CD14-positive monocyte (primary cell): ENCODE data around the gene IL18RAP. TPM values are rescaled to one million over a fixed set of nuclear protein-coding genes. Genes with fewer than 3 reads are reported as not detected.

Experiments
- DNase-seq, 3 donors: peaks; one replicate each; pipeline ENCODE4 v3.0.0-alpha.2; 2011 to 2022
- H2AFZ ChIP-seq: 2 replicates; pipeline ENCODE4 v1.6.0; 2012; ENCODE audit warnings: mild to moderate bottlenecking, low read depth, low read length, inconsistent platforms; ENCODE audit not compliant: insufficient read depth, poor library complexity, severe bottlenecking
- H3K27ac ChIP-seq, 2 donors: 1 replicate in 1 of 2; 2 replicates in 1 of 2; pipeline ENCODE4 v1.5.1; 2012 to 2013; ENCODE audit warnings: low read length in 2 of 2, control low read depth in 1 of 2, inconsistent platforms in 1 of 2, low read depth in 1 of 2, mild to moderate bottlenecking in 1 of 2
- H3K27me3 ChIP-seq, 2 donors: one replicate each; pipeline versions ENCODE4 v1.6.0 to v1.6.1; 2011 to 2013; ENCODE audit warnings: low read length in 2 of 2; ENCODE audit not compliant: control insufficient read depth in 2 of 2, insufficient read depth in 2 of 2
- H3K36me3 ChIP-seq, 2 donors: replicated peaks in 1 of 2; 1 replicate in 1 of 2; 2 replicates in 1 of 2; pipeline versions ENCODE4 v1.5.1 to v1.6.1; 2012 to 2013; ENCODE audit warnings: low read length in 2 of 2, control low read depth in 1 of 2, inconsistent platforms in 1 of 2, mild to moderate bottlenecking in 1 of 2; ENCODE audit not compliant: insufficient read depth in 2 of 2, control insufficient read depth in 1 of 2
- H3K4me1 ChIP-seq, 2 donors: 1 replicate in 1 of 2; 2 replicates in 1 of 2; pipeline versions ENCODE4 v1.5.1 to v1.6.1; 2012 to 2013; ENCODE audit warnings: low read length in 2 of 2, control low read depth in 1 of 2, inconsistent platforms in 1 of 2, mild to moderate bottlenecking in 1 of 2, moderate library complexity in 1 of 2; ENCODE audit not compliant: insufficient read depth in 2 of 2, control insufficient read depth in 1 of 2
- H3K4me2 ChIP-seq: replicated peaks from 2 replicates; pipeline ENCODE3; 2012; ENCODE audit warnings: low read length, moderate library complexity, mild to moderate bottlenecking; ENCODE audit not compliant: poor library complexity, severe bottlenecking; ENCODE audit errors: extremely low read depth
- H3K4me3 ChIP-seq, 3 experiments: fragments of 200-600 bp in 1 of 3; sonication (generic) in 1 of 3; replicated peaks in 1 of 3; 1 replicate in 2 of 3; 2 replicates in 1 of 3; pipeline ENCODE4 v1.5.1; 2011 to 2013; ENCODE audit warnings: low read length in 3 of 3, mild to moderate bottlenecking in 3 of 3, control low read depth in 2 of 3, low read depth in 2 of 3, inconsistent platforms in 1 of 3, moderate library complexity in 1 of 3
- H3K79me2 ChIP-seq: 2 replicates; pipeline ENCODE4 v1.6.0; 2012; ENCODE audit warnings: mild to moderate bottlenecking, control low read depth, inconsistent platforms, low read length, moderate library complexity; ENCODE audit not compliant: insufficient read depth
- H3K9ac ChIP-seq: 2 replicates; pipeline ENCODE4 v1.6.0; 2017; ENCODE audit warnings: low read length, mild to moderate bottlenecking; ENCODE audit not compliant: insufficient read depth, poor library complexity, severe bottlenecking
- H3K9me3 ChIP-seq, 2 donors: replicated peaks in 1 of 2; 1 replicate in 1 of 2; 2 replicates in 1 of 2; pipeline versions ENCODE4 v1.5.1 to v1.6.1; 2012 to 2013; ENCODE audit warnings: low read length in 2 of 2, control low read depth in 1 of 2; ENCODE audit not compliant: control insufficient read depth in 1 of 2, insufficient read depth in 1 of 2
- H4K20me1 ChIP-seq: 2 replicates; pipeline ENCODE4 v1.6.0; 2012; ENCODE audit warnings: mild to moderate bottlenecking, low read length, control low read depth, moderate library complexity; ENCODE audit not compliant: insufficient read depth
- H3K27ac Mint-ChIP-seq, 7 donors: one replicate each; pipeline ENCODE4 v1.8.0; 2020; ENCODE audit warnings: mild to moderate bottlenecking in 7 of 7, mixed read lengths in 7 of 7, moderate library complexity in 6 of 7, inconsistent platforms in 2 of 7
- H3K27me3 Mint-ChIP-seq, 3 donors: one replicate each; pipeline ENCODE4 v1.8.0; 2021 to 2022; ENCODE audit warnings: low read depth in 3 of 3, mild to moderate bottlenecking in 3 of 3, mixed read lengths in 3 of 3, moderate library complexity in 3 of 3, inconsistent platforms in 1 of 3
- H3K36me3 Mint-ChIP-seq, 2 donors: one replicate each; pipeline ENCODE4 v1.8.0; 2020; ENCODE audit warnings: mixed read lengths in 2 of 2, inconsistent platforms in 1 of 2, mild to moderate bottlenecking in 1 of 2
- H3K4me1 Mint-ChIP-seq: one replicate; pipeline ENCODE4 v1.8.0; 2020; ENCODE audit warnings: mild to moderate bottlenecking, mixed read lengths
- H3K4me3 Mint-ChIP-seq, 2 donors: one replicate each; pipeline ENCODE4 v1.8.0; 2020; ENCODE audit warnings: mild to moderate bottlenecking in 2 of 2, mixed read lengths in 2 of 2, moderate library complexity in 1 of 2
- H3K9me3 Mint-ChIP-seq, 7 donors: one replicate each; pipeline ENCODE4 v1.8.0; 2020 to 2022; ENCODE audit warnings: mixed read lengths in 7 of 7, mild to moderate bottlenecking in 6 of 7, moderate library complexity in 6 of 7, inconsistent platforms in 2 of 7
- WGBS: methylation state at CpG from one replicate; pipeline ENCODE4 v1.1.5; 2013; ENCODE audit warnings: missing lambda C conversion rate; ENCODE audit not compliant: insufficient coverage; 5-methylcytosine and 5-hydroxymethylcytosine counted together
- intact Hi-C, 2 donors: fragments of 100-400 bp; cut with micrococcal nuclease; formaldehyde crosslinking; loops; one replicate each; pipeline versions ENCODE4 v1.15.0 to v1.15.1; 2023
- polyA plus RNA-seq, 3 donors: library from polyadenylated mRNA; depleted of rRNA in 1 of 3; unstranded in 2 of 3; stranded (reverse) in 1 of 3; fragments of 300-500 nt in 2 of 3; fragments of >200 nt in 1 of 3; fragmentation: Illumina TruSeq in 2 of 3; gene quantifications; 1 replicate in 2 of 3; 2 replicates in 1 of 3; pipeline ENCODE4 v1.2.3, GENCODE V29; 2012 to 2021
- TF ChIP-seq, protein P1 (sequence below): fragments of 200-600 bp; IDR thresholded peaks from one replicate; pipeline ENCODE4 v1.8.0; 2022; ENCODE audit warnings: antibody characterized with exemption, mild to moderate bottlenecking

The IL18RAP gene
- polyA plus RNA-seq, 3 donors: 0.24 TPM; not detected in 2

DNA sequence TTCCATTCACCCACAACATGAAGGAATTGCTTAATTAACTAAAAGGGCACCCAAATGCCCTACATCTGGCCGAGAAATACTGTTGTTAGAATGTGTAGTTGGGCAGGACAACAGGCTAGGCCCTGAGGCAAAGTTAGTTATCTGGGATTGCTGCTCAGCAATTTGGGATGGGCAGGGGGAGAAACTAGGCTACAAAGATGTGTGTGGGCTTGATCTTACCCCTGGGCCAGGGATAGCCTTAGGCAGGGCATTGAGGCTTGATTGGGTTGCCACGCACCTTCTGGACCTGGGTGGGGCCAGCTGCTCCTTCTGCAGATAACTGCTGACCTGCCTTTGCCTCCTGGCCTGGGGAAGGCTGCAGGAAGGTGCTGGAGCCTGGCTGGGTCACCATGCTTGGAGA is 9.4 kb downstream of the IL18RAP start:
- H3K9ac ChIP-seq: no peak overlapping the region
- no peak overlapping the region for H3K27ac ChIP-seq
- H4K20me1 ChIP-seq: no peaks in the 10 kb centered on the region
- no peak overlapping the region for H3K4me2 ChIP-seq
- Mint-ChIP-seq H3K36me3 (no peaks in the 10 kb centered on the region), H3K9me3 (peaks cover 0 to 2% (median 0%) of the 10 kb centered on the region in 7 donors), H3K27ac (no peak overlapping the region), H3K27me3 (no peaks in the 10 kb centered on the region), H3K4me1 (peaks cover 27% of the 10 kb centered on the region), H3K4me3 (no peak overlapping the region)
- DNase-seq: no peak
- H3K79me2 ChIP-seq: no peaks in the 10 kb centered on the region
- no peaks in the 10 kb centered on the region for H3K9me3 ChIP-seq
- no peak overlapping the region for H2AFZ ChIP-seq
- H3K27me3 ChIP-seq: no peaks in the 10 kb centered on the region
- intact Hi-C loops: no loop called here
- TF ChIP-seq, protein P1, sequence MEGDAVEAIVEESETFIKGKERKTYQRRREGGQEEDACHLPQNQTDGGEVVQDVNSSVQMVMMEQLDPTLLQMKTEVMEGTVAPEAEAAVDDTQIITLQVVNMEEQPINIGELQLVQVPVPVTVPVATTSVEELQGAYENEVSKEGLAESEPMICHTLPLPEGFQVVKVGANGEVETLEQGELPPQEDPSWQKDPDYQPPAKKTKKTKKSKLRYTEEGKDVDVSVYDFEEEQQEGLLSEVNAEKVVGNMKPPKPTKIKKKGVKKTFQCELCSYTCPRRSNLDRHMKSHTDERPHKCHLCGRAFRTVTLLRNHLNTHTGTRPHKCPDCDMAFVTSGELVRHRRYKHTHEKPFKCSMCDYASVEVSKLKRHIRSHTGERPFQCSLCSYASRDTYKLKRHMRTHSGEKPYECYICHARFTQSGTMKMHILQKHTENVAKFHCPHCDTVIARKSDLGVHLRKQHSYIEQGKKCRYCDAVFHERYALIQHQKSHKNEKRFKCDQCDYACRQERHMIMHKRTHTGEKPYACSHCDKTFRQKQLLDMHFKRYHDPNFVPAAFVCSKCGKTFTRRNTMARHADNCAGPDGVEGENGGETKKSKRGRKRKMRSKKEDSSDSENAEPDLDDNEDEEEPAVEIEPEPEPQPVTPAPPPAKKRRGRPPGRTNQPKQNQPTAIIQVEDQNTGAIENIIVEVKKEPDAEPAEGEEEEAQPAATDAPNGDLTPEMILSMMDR: no peak
- no peaks in the 10 kb centered on the region for H3K36me3 ChIP-seq
- 83% methylated on average over 1 of the region's 2 CpGs for WGBS
- H3K4me3 ChIP-seq: no peak overlapping the region
- peaks cover 12 to 13% of the 10 kb centered on the region in 2 donors for H3K4me1 ChIP-seq

DNA sequence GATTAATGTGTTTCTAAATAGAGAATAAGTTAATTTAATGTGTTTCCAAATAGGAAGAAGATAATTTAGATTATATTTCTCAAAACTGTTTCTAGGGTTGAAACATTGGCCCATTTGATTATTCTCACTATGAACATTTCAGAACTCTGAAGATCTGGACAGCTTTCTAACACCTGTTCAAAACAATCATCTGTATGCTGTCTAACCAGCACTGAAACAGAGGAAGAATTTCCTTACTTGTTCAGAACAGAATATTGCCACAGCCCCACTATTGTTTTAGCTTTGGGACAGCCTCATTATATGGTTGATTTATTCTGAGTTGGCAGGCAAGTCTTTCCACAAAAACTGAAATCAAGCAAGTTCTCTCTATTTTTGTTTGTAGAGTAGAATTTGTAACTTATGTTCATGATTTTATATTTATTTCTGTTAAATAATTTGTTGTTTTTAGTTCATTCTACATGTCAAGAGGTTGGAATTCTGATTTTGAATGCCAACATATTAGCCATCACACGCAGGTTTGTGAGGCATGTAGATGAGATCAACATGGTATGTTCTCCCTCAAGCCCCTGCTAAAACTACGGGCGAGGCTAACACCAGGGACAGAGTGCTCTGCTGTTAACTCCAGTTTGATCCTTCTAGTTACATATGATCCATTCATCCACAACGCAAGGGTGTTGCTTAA is 11.2 kb downstream of the IL18RAP start:
- Mint-ChIP-seq H3K27me3 (no peaks in the 10 kb centered on the region), H3K36me3 (no peaks in the 10 kb centered on the region), H3K4me1 (peaks cover 24% of the 10 kb centered on the region), H3K9me3 (peaks cover 0 to 2% (median 0%) of the 10 kb centered on the region in 7 donors), H3K4me3 (no peak overlapping the region), H3K27ac (no peak overlapping the region)
- Histone ChIP-seq H3K27me3 (no peaks in the 10 kb centered on the region), H3K27ac (no peak overlapping the region), H3K4me1 (peaks cover 12 to 13% of the 10 kb centered on the region in 2 donors), H3K4me2 (no peak overlapping the region), H2AFZ (no peak overlapping the region), H3K9ac (no peak overlapping the region), H3K4me3 (no peak overlapping the region), H4K20me1 (no peaks in the 10 kb centered on the region), H3K9me3 (no peaks in the 10 kb centered on the region), H3K36me3 (no peaks in the 10 kb centered on the region), H3K79me2 (no peaks in the 10 kb centered on the region)
- intact Hi-C loops: no loop called here
- TF ChIP-seq, protein P1: no peak
- WGBS: 100% methylated on average over 3 of the region's 4 CpGs
- DNase-seq: no peak
